ENCODE measurements around the gene SPHK2.
A peak's percentile ranks its signal among the peaks of the same experiment; 100 is the strongest.

SPHK2 gene

GRCh38 chr19:48641850-48642249 is 22.5 kb downstream of the SPHK2 start:
- peak overlapping the region; percentile 45 for H3K27ac ChIP-seq
- no peak for TF ChIP-seq CTCF (conservative IDR thresholded peaks at IDR 0.05)

- H3K27ac ChIP-seq: peak overlapping the region; percentile 45; the same call in 1 of the 2 replicates
- TF ChIP-seq CTCF (conservative IDR thresholded peaks at IDR 0.05): no peak
Observed at GRCh38 chr19:48642862-48643261, 23.6 kb downstream of the SPHK2 start.

GRCh38 chr19:48644355-48644754 is 25.0 kb downstream of the SPHK2 start:
- H3K27ac ChIP-seq: no peak overlapping the region
- no peak for TF ChIP-seq CTCF (conservative IDR thresholded peaks at IDR 0.05)

- no peak for TF ChIP-seq CTCF (conservative IDR thresholded peaks at IDR 0.05)
- H3K27ac ChIP-seq: peak overlapping the region; percentile 86
Observed at GRCh38 chr19:48644839-48645619, 25.7 kb downstream of the SPHK2 start.

- no peak for TF ChIP-seq CTCF (conservative IDR thresholded peaks at IDR 0.05)
- peak overlapping the region; percentile 86 for H3K27ac ChIP-seq
Observed at GRCh38 chr19:48645620-48646000, 26.3 kb downstream of the SPHK2 start.

GRCh38 chr19:48646001-48646721 is 26.9 kb downstream of the SPHK2 start, which contains the start of gene CA11:
TSS of gene CA11 (minus strand) at chr19:48646187. CDS start at chr19:48645632, 555 bp downstream.
- peak within 1 kb of the TSS; percentile 86 for H3K27ac ChIP-seq
- peak; percentile 94 for TF ChIP-seq CTCF (conservative IDR thresholded peaks at IDR 0.05)

- H3K27ac ChIP-seq: peak overlapping the region; percentile 86
- TF ChIP-seq CTCF (conservative IDR thresholded peaks at IDR 0.05): no peak
Observed at GRCh38 chr19:48646722-48647216, 27.5 kb downstream of the SPHK2 start.
